K562 (cell line): ENCODE data around the gene TRUB1. TPM values are rescaled to one million over a fixed set of nuclear protein-coding genes. Genes with fewer than 3 reads are reported as not detected.

Experiments used
- ATAC-seq: fragments of 200-7000 bp; cut with Tn5 transposase; 3 replicates; pipeline ENCODE4 v1.9.1; 2020; ENCODE audit warnings: moderate library complexity
- BruUV-seq: library from RNA; stranded (reverse); fragments of 400-500 nt; replicated peaks from 2 replicates; lab custom pipeline; 2021; lab: Mats Ljungman, UMichigan
- CTCF ChIA-PET: fragments of 300-600 bp; formaldehyde crosslinking; extraction: SDS; loops from one replicate; lab custom pipeline; 2021; ENCODE audit warnings: low intra/inter-chr PET ratio; lab: Yijun Ruan, JAX
- POLR2A ChIA-PET: fragments of 300-600, 350-650 bp; sonication (Branson Sonifier 250); formaldehyde crosslinking; extraction: SDS; loops from one replicate; lab custom pipeline; 2021; ENCODE audit warnings: antibody characterized with exemption, inconsistent platforms; lab: Yijun Ruan, JAX
- DNase-seq, 4 experiments: peaks; one replicate each; pipeline versions ENCODE4 v3.0.0 to v3.0.0-alpha.2; 2011 to 2018; ENCODE audit warnings: low spot score in 3 of 4, mixed read lengths in 3 of 4; ENCODE audit errors: extremely low read depth in 1 of 4
- FAIRE-seq: peaks from 2 replicates; lab custom pipeline; 2011; peaks lifted over from hg19 to GRCh38; lab: Jason Lieb, UNC
- H2AFZ ChIP-seq: 2 replicates; pipeline ENCODE4 v1.6.0; 2011; ENCODE audit warnings: low read depth, low read length, control low read depth, inconsistent platforms
- H3K27ac ChIP-seq: fragments of 200-600 bp; 3 replicates; pipeline ENCODE4 v1.8.0; 2011; ENCODE audit warnings: low read depth, mild to moderate bottlenecking, control low read depth, inconsistent platforms, low read length, moderate library complexity, mixed read lengths; ENCODE audit errors: extremely low read depth
- H3K27me3 ChIP-seq, 2 experiments: fragments of 300-600 bp in 1 of 2; 2 replicates in 1 of 2; 3 replicates in 1 of 2; pipeline versions ENCODE4 v1.6.0 to v1.8.0; 2011; ENCODE audit warnings: inconsistent platforms in 2 of 2, low read length in 2 of 2, mild to moderate bottlenecking in 1 of 2, mixed read lengths in 1 of 2, moderate library complexity in 1 of 2; ENCODE audit not compliant: control insufficient read depth in 2 of 2, insufficient read depth in 2 of 2
- H3K36me3 ChIP-seq: fragments of 300-600 bp; 3 replicates; pipeline ENCODE4 v1.8.0; 2011; ENCODE audit warnings: mild to moderate bottlenecking, low read length, inconsistent platforms; ENCODE audit not compliant: control insufficient read depth, insufficient read depth
- H3K4me1 ChIP-seq, 2 experiments: fragments of 200-600 bp in 1 of 2; replicated peaks in 1 of 2; 2 replicates in 1 of 2; 3 replicates in 1 of 2; pipeline versions ENCODE4 v1.5.1 to v1.8.0; 2011; ENCODE audit warnings: inconsistent platforms in 2 of 2, low read length in 2 of 2, mild to moderate bottlenecking in 1 of 2, mixed read lengths in 1 of 2, moderate library complexity in 1 of 2; ENCODE audit not compliant: control insufficient read depth in 2 of 2, insufficient read depth in 2 of 2
- H3K4me2 ChIP-seq: 2 replicates; pipeline ENCODE4 v1.6.1; 2011; ENCODE audit warnings: low read length, control low read depth, inconsistent platforms, mixed read lengths; ENCODE audit not compliant: insufficient read depth
- H3K4me3 ChIP-seq: fragments of 200-600 bp; sonication (generic), shearing (Covaris generic); 2 replicates; pipeline ENCODE4 v1.5.1; 2016; ENCODE audit warnings: control low read depth, inconsistent platforms
- H3K79me2 ChIP-seq: fragments of 200-600 bp; 3 replicates; pipeline ENCODE4 v1.8.0; 2011; ENCODE audit warnings: low read length, inconsistent platforms; ENCODE audit not compliant: control insufficient read depth, insufficient read depth
- H3K9ac ChIP-seq, 2 experiments: 2 replicates each; pipeline versions ENCODE4 v1.6.0 to v1.6.1; 2011; ENCODE audit warnings: low read depth in 2 of 2, low read length in 2 of 2, control low read depth in 1 of 2, inconsistent platforms in 1 of 2, mild to moderate bottlenecking in 1 of 2, mixed read lengths in 1 of 2; ENCODE audit not compliant: insufficient read depth in 1 of 2
- H3K9me1 ChIP-seq: one replicate; pipeline ENCODE4 v1.6.0; 2011; ENCODE audit warnings: inconsistent platforms, mild to moderate bottlenecking, low read length, moderate library complexity; ENCODE audit not compliant: control insufficient read depth, insufficient read depth
- H3K9me3 ChIP-seq: replicated peaks from 2 replicates; pipeline ENCODE4 v1.5.1; 2011; ENCODE audit warnings: low read depth, low read length, inconsistent platforms; ENCODE audit not compliant: control insufficient read depth, insufficient read depth
- H4K20me1 ChIP-seq: replicated peaks from 2 replicates; pipeline ENCODE4 v1.6.1; 2011; ENCODE audit warnings: low read length, inconsistent platforms, mixed read lengths; ENCODE audit not compliant: control insufficient read depth, insufficient read depth
- ASH1L ChIP-seq: fragments of 450-650 bp; IDR thresholded peaks from 2 replicates; pipeline ENCODE4 v1.6.1; 2018; ENCODE audit warnings: borderline replicate concordance, mild to moderate bottlenecking, low read depth; ENCODE audit not compliant: partially characterized antibody
- CSDE1 ChIP-seq, 2 experiments: fragments of 450-650 bp; IDR thresholded peaks; 2 replicates each; pipeline ENCODE4 v1.6.1; 2016; ENCODE audit warnings: mild to moderate bottlenecking in 1 of 2
- ETV6 ChIP-seq, 3 experiments: fragments of 150-350 bp in 1 of 3; sonication (generic) in 1 of 3; formaldehyde crosslinking in 1 of 3; IDR thresholded peaks; 2 replicates each; pipeline versions ENCODE4 v1.6.1 to v1.8.0; 2014 to 2022; ENCODE audit warnings: borderline replicate concordance in 2 of 3, low read depth in 2 of 3, antibody characterized with exemption in 1 of 3, low read length in 1 of 3, mild to moderate bottlenecking in 1 of 3, missing genetic modification reagents in 1 of 3
- HIVEP1 ChIP-seq: fragments of 250-450 bp; sonication (Bioruptor Pico); IDR thresholded peaks from 2 replicates; pipeline ENCODE4 v1.4.0; 2020; ENCODE audit warnings: mild to moderate bottlenecking
- JUND ChIP-seq, 2 experiments: IDR thresholded peaks; 2 replicates in 1 of 2; 3 replicates in 1 of 2; pipeline ENCODE4 v1.6.1; 2011; ENCODE audit warnings: borderline replicate concordance in 2 of 2, low read depth in 2 of 2, low read length in 2 of 2, improper control_type of control experiment in 1 of 2, missing biosample characterization in 1 of 2, missing genetic modification characterization in 1 of 2, missing genetic modification reagents in 1 of 2
- MAFG ChIP-seq: fragments of 450-650 bp; conservative IDR thresholded peaks from 2 replicates; pipeline ENCODE4 v1.6.1; 2016; ENCODE audit warnings: missing genetic modification characterization, missing compliant biosample characterization
- PHB ChIP-seq: fragments of 250-450 bp; sonication (Bioruptor Pico); IDR thresholded peaks from 2 replicates; pipeline ENCODE4 v1.5.0; 2021
- PREB ChIP-seq: sonication (generic); formaldehyde crosslinking; IDR thresholded peaks from 2 replicates; pipeline ENCODE4 v1.8.1; 2023; ENCODE audit warnings: mild to moderate bottlenecking, missing genetic modification reagents
- PTRF ChIP-seq: fragments of 450-650 bp; IDR thresholded peaks from 2 replicates; pipeline ENCODE4 v1.6.1; 2016; ENCODE audit warnings: mild to moderate bottlenecking, missing genetic modification characterization, missing compliant biosample characterization
- SAFB ChIP-seq: fragments of 200-400 bp; formaldehyde crosslinking; IDR thresholded peaks from 2 replicates; pipeline ENCODE4 v1.6.1; 2017; ENCODE audit warnings: low read depth, low read length, borderline replicate concordance
- SMAD4 ChIP-seq: fragments of 250-450 bp; sonication (Bioruptor Pico); conservative IDR thresholded peaks from 2 replicates; pipeline ENCODE4 v1.8.0; 2021; ENCODE audit warnings: inconsistent platforms, mild to moderate bottlenecking, moderate library complexity
- STAG1 ChIP-seq: sonication (generic); formaldehyde crosslinking; IDR thresholded peaks from 2 replicates; pipeline ENCODE4 v1.5.0; 2020; ENCODE audit warnings: missing genetic modification reagents, borderline replicate concordance
- TFE3 ChIP-seq: fragments of 450-650 bp; formaldehyde crosslinking; IDR thresholded peaks from 2 replicates; pipeline ENCODE4 v1.4.0; 2020; ENCODE audit warnings: mild to moderate bottlenecking, mixed read lengths
- ZC3H4 ChIP-seq: sonication (generic); formaldehyde crosslinking; IDR thresholded peaks from 2 replicates; pipeline ENCODE4 v1.9.0; 2021; ENCODE audit warnings: missing genetic modification reagents, borderline replicate concordance
- ZNF239 ChIP-seq: fragments of 250-450 bp; sonication (Bioruptor Pico); IDR thresholded peaks from 2 replicates; pipeline ENCODE4 v1.4.0; 2020; ENCODE audit warnings: mild to moderate bottlenecking
- WGBS: fragments of 100-300 bp; shearing (Covaris generic); methylation state at CpG from one replicate; pipeline ENCODE4 v1.1.6; 2016; ENCODE audit warnings: low coverage, mixed read lengths; ENCODE audit not compliant: insufficient coverage; ENCODE audit errors: missing lambda C conversion rate; 5-methylcytosine and 5-hydroxymethylcytosine counted together
- in situ Hi-C: fragments of 300-500 bp; cut with MboI; formaldehyde crosslinking; loops from 4 replicates; pipeline ENCODE4 v1.15.0; 2018; ENCODE audit warnings: inconsistent platforms, mixed read lengths
- intact Hi-C: fragments of 100-400 bp; cut with micrococcal nuclease; formaldehyde crosslinking; loops from 2 replicates; pipeline ENCODE4 v1.14.2; 2022
- polyA plus RNA-seq, 8 experiments: library from polyadenylated mRNA; depleted of rRNA in 4 of 8; stranded (reverse) in 5 of 8; unstranded in 3 of 8; fragments of >200 nt; fragmentation: Nextera tagmentation in 2 of 8; fragmentation: Illumina TruSeq in 1 of 8; extraction: Ambion mirVana in 2 of 8; extraction: Trizol in 1 of 8; gene quantifications; 2 replicates each; pipeline versions ENCODE4 v1.2.1 to v1.2.3, GENCODE V29; 2011 to 2014; ENCODE audit warnings: inconsistent platforms in 1 of 8, missing spikeins in 1 of 8
- total RNA-seq, 7 experiments: library from RNA; depleted of rRNA in 6 of 7; stranded (reverse); fragments of >200 nt in 6 of 7; fragmentation: Illumina TruSeq in 2 of 7; extraction: Trizol in 2 of 7; gene quantifications; 2 replicates each; pipeline versions ENCODE4 v1.2.1 to v1.2.3, GENCODE V29; 2011 to 2021; ENCODE audit warnings: low replicate concordance in 1 of 7
- TF ChIP-seq, protein P1 (sequence below): sonication (generic); formaldehyde crosslinking; IDR thresholded peaks from 2 replicates; pipeline ENCODE4 v1.8.1; 2023; ENCODE audit warnings: mild to moderate bottlenecking, missing genetic modification reagents, moderate library complexity

Gene TRUB1
- total and polyA plus RNA-seq, 9 of the 15 experiments (the other 6 are each of a cell fraction or from before 2014, with no cell fraction given), result 4.6 to 16.5 (median 11.5) TPM

GRCh38 chr10:114973997-114974396 is 36.0 kb downstream of the TRUB1 start (continued):
- TF ChIP-seq, protein P1, sequence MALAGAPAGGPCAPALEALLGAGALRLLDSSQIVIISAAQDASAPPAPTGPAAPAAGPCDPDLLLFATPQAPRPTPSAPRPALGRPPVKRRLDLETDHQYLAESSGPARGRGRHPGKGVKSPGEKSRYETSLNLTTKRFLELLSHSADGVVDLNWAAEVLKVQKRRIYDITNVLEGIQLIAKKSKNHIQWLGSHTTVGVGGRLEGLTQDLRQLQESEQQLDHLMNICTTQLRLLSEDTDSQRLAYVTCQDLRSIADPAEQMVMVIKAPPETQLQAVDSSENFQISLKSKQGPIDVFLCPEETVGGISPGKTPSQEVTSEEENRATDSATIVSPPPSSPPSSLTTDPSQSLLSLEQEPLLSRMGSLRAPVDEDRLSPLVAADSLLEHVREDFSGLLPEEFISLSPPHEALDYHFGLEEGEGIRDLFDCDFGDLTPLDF (CRISPR knock-in tag), result no peak
- TF ChIP-seq ZNF239 (CRISPR knock-in tag) (no peak), STAG1 (no peak)

DNA sequence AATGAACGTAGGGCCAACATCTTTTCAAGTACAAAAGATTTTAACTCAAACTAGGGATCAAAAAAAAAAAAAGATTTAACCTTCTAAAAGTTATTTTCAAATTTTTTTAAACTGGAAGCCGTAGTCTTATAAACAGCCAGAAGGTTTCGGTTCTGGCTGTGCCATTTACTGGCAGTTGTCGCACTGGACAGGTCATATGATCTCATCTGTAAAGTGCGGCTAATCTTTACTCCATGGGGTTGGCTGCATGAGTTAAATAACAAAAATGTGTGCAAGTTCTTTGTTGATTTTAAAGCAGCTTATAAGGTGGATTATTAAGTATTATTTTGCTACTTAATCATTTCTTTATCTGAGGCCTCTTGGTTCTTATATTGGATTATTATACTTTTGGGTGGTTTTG is 36.6 kb downstream of the TRUB1 start:
- Histone ChIP-seq H4K20me1 (no peaks in the 10 kb centered on the region), H3K4me1 (no peaks in the 10 kb centered on the region), H3K36me3 (peaks cover 8% of the 10 kb centered on the region; the same call in 1 of the 3 replicates), H3K9ac (no peak overlapping the region), H3K27me3 (no peaks in the 10 kb centered on the region), H3K79me2 (0 out of 3 replicates have a peak, but pooled peaks cover 2% of the 10 kb centered on the region), H3K4me3 (no peak overlapping the region), H2AFZ (no peak overlapping the region), H3K9me3 (no peaks in the 10 kb centered on the region), H3K27ac (no peak overlapping the region), H3K4me2 (no peak overlapping the region), H3K9me1 (no peaks in the 10 kb centered on the region)
- intact Hi-C loops (no loop called here), in situ Hi-C loops (no loop called here)
- CTCF ChIA-PET, result no interaction called here
- WGBS, result 94% methylated on average over 3 of the region's 5 CpGs
- BruUV-seq, result no TSS peak
- ATAC-seq (no peak), DNase-seq (no peak), FAIRE-seq (no peak)
- POLR2A ChIA-PET, result no interaction called here
- TF ChIP-seq PHB (CRISPR knock-in tag) (no peak), SMAD4 (CRISPR knock-in tag) (no peak), CSDE1 (IDR thresholded peaks at IDR 0.05) (no peak), PTRF (tag) (no peak), ZC3H4 (CRISPR knock-in tag) (no peak), PREB (CRISPR knock-in tag) (no peak), MAFG (tag) (no peak), SAFB (no peak), TFE3 (no peak), ASH1L (no peak), ETV6 (IDR thresholded peaks at IDR 0.05; ENCODE audit: borderline replicate concordance in 1 of 2, low read depth in 2 of 2, low read length in 1 of 2) (no peak), ETV6 (CRISPR knock-in tag; IDR thresholded peaks at IDR 0.05; ENCODE audit: borderline replicate concordance) (no peak), HIVEP1 (no peak), JUND (IDR thresholded peaks at IDR 0.05; ENCODE audit: borderline replicate concordance, low read depth, low read length) (no peak), JUND (tag; IDR thresholded peaks at IDR 0.05; ENCODE audit: borderline replicate concordance, low read depth, low read length) (no peak)
